ENCODE data around the gene AGBL3.
A peak's percentile ranks its signal among the peaks of the same experiment; 100 is the strongest.
"Not testable (repeated sequence)": the region's sequence is repeated elsewhere in the genome, so short reads cannot be mapped to it uniquely, and the experiment has no call there.

AGBL3 gene

GRCh38 chr7:134947831-134948230 is 38.5 kb upstream of the AGBL3 start:
- Histone ChIP-seq H2AFZ (ENCODE audit: low read depth, low read length) (no peak overlapping the region), H3K4me3 (ENCODE audit: low read length) (no peak overlapping the region), H3K36me3 (ENCODE audit: insufficient read depth, low read length) (peaks cover 49% of the 10 kb centered on the region), H3K9me3 (ENCODE audit: low read length) (peaks cover 4% of the 10 kb centered on the region), H3K27me3 (ENCODE audit: insufficient read depth, low read length) (no peaks in the 10 kb centered on the region), H3K4me1 (ENCODE audit: insufficient read depth, low read length) (no peaks in the 10 kb centered on the region)

GRCh38 chr7:134948246-134948645 is 38.1 kb upstream of the AGBL3 start:
- Histone ChIP-seq H3K9me3 (ENCODE audit: low read length) (peaks cover 4% of the 10 kb centered on the region), H2AFZ (ENCODE audit: low read depth, low read length) (no peak overlapping the region), H3K4me1 (ENCODE audit: insufficient read depth, low read length) (no peaks in the 10 kb centered on the region), H3K27me3 (ENCODE audit: insufficient read depth, low read length) (no peaks in the 10 kb centered on the region), H3K36me3 (ENCODE audit: insufficient read depth, low read length) (peaks cover 51% of the 10 kb centered on the region), H3K4me3 (ENCODE audit: low read length) (no peak overlapping the region)

- Histone ChIP-seq H3K4me1 (ENCODE audit: insufficient read depth, low read length) (no peaks in the 10 kb centered on the region), H3K36me3 (ENCODE audit: insufficient read depth, low read length) (peaks cover 56% of the 10 kb centered on the region), H3K4me3 (ENCODE audit: low read length) (no peak overlapping the region), H2AFZ (ENCODE audit: low read depth, low read length) (no peak overlapping the region), H3K9me3 (ENCODE audit: low read length) (peaks cover 4% of the 10 kb centered on the region), H3K27me3 (ENCODE audit: insufficient read depth, low read length) (no peaks in the 10 kb centered on the region)
These were observed 37.6 kb upstream of the AGBL3 start for GRCh38 chr7:134948736-134949135.

- H3K27me3 ChIP-seq (ENCODE audit: insufficient read depth, low read length): no peaks in the 10 kb centered on the region
- H3K9me3 ChIP-seq (ENCODE audit: low read length): peaks cover 4% of the 10 kb centered on the region
- no peak overlapping the region for H2AFZ ChIP-seq (ENCODE audit: low read depth, low read length)
- no peak overlapping the region for H3K4me3 ChIP-seq (ENCODE audit: low read length)
- peaks cover 58% of the 10 kb centered on the region for H3K36me3 ChIP-seq (ENCODE audit: insufficient read depth, low read length)
- no peaks in the 10 kb centered on the region for H3K4me1 ChIP-seq (ENCODE audit: insufficient read depth, low read length)
These were observed 37.1 kb upstream of the AGBL3 start for GRCh38 chr7:134949171-134949570.

- H3K9me3 ChIP-seq (ENCODE audit: low read length): peaks cover 7% of the 10 kb centered on the region
- peaks cover 64% of the 10 kb centered on the region for H3K36me3 ChIP-seq (ENCODE audit: insufficient read depth, low read length)
- no peaks in the 10 kb centered on the region for H3K4me1 ChIP-seq (ENCODE audit: insufficient read depth, low read length)
- H3K4me3 ChIP-seq (ENCODE audit: low read length): no peak overlapping the region
- H2AFZ ChIP-seq (ENCODE audit: low read depth, low read length): no peak overlapping the region
- no peaks in the 10 kb centered on the region for H3K27me3 ChIP-seq (ENCODE audit: insufficient read depth, low read length)
These were observed 31.9 kb upstream of the AGBL3 start for GRCh38 chr7:134954197-134955082.

- Histone ChIP-seq H3K27me3 (ENCODE audit: insufficient read depth, low read length) (no peaks in the 10 kb centered on the region), H3K36me3 (ENCODE audit: insufficient read depth, low read length) (peaks cover 63% of the 10 kb centered on the region), H3K4me1 (ENCODE audit: insufficient read depth, low read length) (no peaks in the 10 kb centered on the region), H3K4me3 (ENCODE audit: low read length) (no peak overlapping the region), H3K9me3 (ENCODE audit: low read length) (peaks cover 3% of the 10 kb centered on the region), H2AFZ (ENCODE audit: low read depth, low read length) (no peak overlapping the region)
These were observed 29.3 kb upstream of the AGBL3 start for GRCh38 chr7:134957005-134957404.

GRCh38 chr7:134959810-134960209 is 26.5 kb upstream of the AGBL3 start:
- peaks cover 3% of the 10 kb centered on the region for H3K9me3 ChIP-seq (ENCODE audit: low read length)
- no peak overlapping the region for H2AFZ ChIP-seq (ENCODE audit: low read depth, low read length)
- H3K36me3 ChIP-seq (ENCODE audit: insufficient read depth, low read length): peaks cover 67% of the 10 kb centered on the region
- no peaks in the 10 kb centered on the region for H3K27me3 ChIP-seq (ENCODE audit: insufficient read depth, low read length)
- H3K4me1 ChIP-seq (ENCODE audit: insufficient read depth, low read length): no peaks in the 10 kb centered on the region
- H3K4me3 ChIP-seq (ENCODE audit: low read length): no peak overlapping the region

GRCh38 chr7:134962270-134962780 is 24.0 kb upstream of the AGBL3 start:
- Histone ChIP-seq H3K4me1 (ENCODE audit: insufficient read depth, low read length) (no peaks in the 10 kb centered on the region), H2AFZ (ENCODE audit: low read depth, low read length) (no peak overlapping the region), H3K4me3 (ENCODE audit: low read length) (no peak overlapping the region), H3K27me3 (ENCODE audit: insufficient read depth, low read length) (no peaks in the 10 kb centered on the region), H3K9me3 (ENCODE audit: low read length) (no peaks in the 10 kb centered on the region), H3K36me3 (ENCODE audit: insufficient read depth, low read length) (peaks cover 79% of the 10 kb centered on the region)

GRCh38 chr7:134963036-134963435 is 23.3 kb upstream of the AGBL3 start:
- H2AFZ ChIP-seq (ENCODE audit: low read depth, low read length): no peak overlapping the region
- peaks cover 76% of the 10 kb centered on the region for H3K36me3 ChIP-seq (ENCODE audit: insufficient read depth, low read length)
- H3K4me3 ChIP-seq (ENCODE audit: low read length): no peak overlapping the region
- no peaks in the 10 kb centered on the region for H3K9me3 ChIP-seq (ENCODE audit: low read length)
- no peaks in the 10 kb centered on the region for H3K27me3 ChIP-seq (ENCODE audit: insufficient read depth, low read length)
- no peaks in the 10 kb centered on the region for H3K4me1 ChIP-seq (ENCODE audit: insufficient read depth, low read length)

GRCh38 chr7:134966691-134967090 is 19.6 kb upstream of the AGBL3 start:
- Histone ChIP-seq H2AFZ (ENCODE audit: low read depth, low read length) (no peak overlapping the region), H3K36me3 (ENCODE audit: insufficient read depth, low read length) (peaks cover 47% of the 10 kb centered on the region), H3K9me3 (ENCODE audit: low read length) (no peaks in the 10 kb centered on the region), H3K4me1 (ENCODE audit: insufficient read depth, low read length) (no peaks in the 10 kb centered on the region), H3K27me3 (ENCODE audit: insufficient read depth, low read length) (no peaks in the 10 kb centered on the region), H3K4me3 (ENCODE audit: low read length) (no peak overlapping the region)

GRCh38 chr7:134968110-134968509 is 18.2 kb upstream of the AGBL3 start:
- Histone ChIP-seq H3K9me3 (ENCODE audit: low read length) (no peaks in the 10 kb centered on the region), H3K4me1 (ENCODE audit: insufficient read depth, low read length) (no peaks in the 10 kb centered on the region), H3K4me3 (ENCODE audit: low read length) (no peak overlapping the region), H2AFZ (ENCODE audit: low read depth, low read length) (no peak overlapping the region), H3K36me3 (ENCODE audit: insufficient read depth, low read length) (peaks cover 36% of the 10 kb centered on the region), H3K27me3 (ENCODE audit: insufficient read depth, low read length) (no peaks in the 10 kb centered on the region)

GRCh38 chr7:134981645-134982044 is 4.7 kb upstream of the AGBL3 start:
- H3K36me3 ChIP-seq (ENCODE audit: insufficient read depth, low read length); H3K4me3 ChIP-seq (ENCODE audit: low read length); H3K9me3 ChIP-seq (ENCODE audit: low read length); H3K27me3 ChIP-seq (ENCODE audit: insufficient read depth, low read length); H3K4me1 ChIP-seq (ENCODE audit: insufficient read depth, low read length); H2AFZ ChIP-seq (ENCODE audit: low read depth, low read length): not testable (repeated sequence)

- peak overlapping the region; percentile 98 for H3K4me3 ChIP-seq (ENCODE audit: low read length)
- H3K4me1 ChIP-seq (ENCODE audit: insufficient read depth, low read length): peaks cover 8% of the 10 kb centered on the region
These were observed 380 bp upstream of the AGBL3 start for GRCh38 chr7:134985894-134986362.

More at GRCh38 chr7:134985894-134986362, 380 bp upstream of the AGBL3 start:
- no peaks in the 10 kb centered on the region for H3K27me3 ChIP-seq (ENCODE audit: insufficient read depth, low read length)
- peak overlapping the region; percentile 92 for H2AFZ ChIP-seq (ENCODE audit: low read depth, low read length)
- H3K36me3 ChIP-seq (ENCODE audit: insufficient read depth, low read length): peaks cover 13% of the 10 kb centered on the region
- no peaks in the 10 kb centered on the region for H3K9me3 ChIP-seq (ENCODE audit: low read length)
